Ramos (cell line): ENCODE results near the gene RNF144A.

Experiments
- in situ Hi-C: fragments of 300-500 bp; cut with MboI; formaldehyde crosslinking; loops from one replicate; pipeline ENCODE4 v1.14.3; 2022; ENCODE audit warnings: low sequenced_read_pairs; ENCODE audit not compliant: unreplicated experiment

Gene RNF144A

DNA sequence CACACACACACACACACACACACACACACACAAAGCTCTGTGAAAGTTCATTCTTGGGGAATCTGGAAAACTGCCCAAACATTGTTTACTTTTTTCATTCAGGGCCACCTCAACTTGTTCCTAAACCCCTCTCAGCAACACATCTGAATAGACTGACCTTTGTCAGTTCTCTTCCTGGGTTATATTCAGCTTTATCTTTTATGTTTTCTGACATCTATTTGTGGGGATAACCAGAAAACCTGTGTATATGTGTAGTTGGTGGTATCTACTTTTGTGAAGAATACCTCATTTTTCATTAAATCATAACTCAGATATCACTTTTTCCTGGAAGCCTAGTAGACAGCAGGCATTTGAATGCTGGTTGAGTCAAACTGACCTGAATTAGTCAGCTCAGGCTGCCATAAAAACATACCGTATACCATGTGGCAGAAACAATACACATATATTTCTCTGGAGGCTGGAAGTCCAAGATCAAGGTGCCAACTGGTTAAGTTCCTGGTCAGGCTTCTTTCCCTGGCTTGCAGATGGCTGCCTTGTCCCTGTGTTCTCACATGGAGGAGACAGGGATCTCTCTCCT is 11.0 kb upstream of the RNF144A start:
- in situ Hi-C loops, result no loop called here

DNA sequence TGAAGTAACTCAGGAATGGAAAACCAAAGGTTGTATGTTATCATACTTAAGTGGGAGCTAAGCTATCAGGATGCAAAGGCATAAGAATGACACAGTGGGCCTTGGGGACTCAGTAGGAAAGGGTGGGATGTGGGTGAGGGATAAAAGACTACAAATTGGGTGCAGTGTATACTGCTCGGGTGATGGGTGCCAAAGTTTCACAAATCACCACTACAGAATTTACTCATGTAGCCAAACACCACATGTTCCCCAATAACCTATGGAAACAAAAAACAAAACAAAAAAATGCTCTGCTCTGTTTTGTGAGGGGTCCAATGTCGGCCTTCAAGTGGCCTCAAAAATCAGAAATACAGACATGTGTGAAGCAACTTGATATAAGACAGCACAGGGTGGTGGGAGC is 8.9 kb upstream of the RNF144A start:
- in situ Hi-C loops, result no loop called here

DNA sequence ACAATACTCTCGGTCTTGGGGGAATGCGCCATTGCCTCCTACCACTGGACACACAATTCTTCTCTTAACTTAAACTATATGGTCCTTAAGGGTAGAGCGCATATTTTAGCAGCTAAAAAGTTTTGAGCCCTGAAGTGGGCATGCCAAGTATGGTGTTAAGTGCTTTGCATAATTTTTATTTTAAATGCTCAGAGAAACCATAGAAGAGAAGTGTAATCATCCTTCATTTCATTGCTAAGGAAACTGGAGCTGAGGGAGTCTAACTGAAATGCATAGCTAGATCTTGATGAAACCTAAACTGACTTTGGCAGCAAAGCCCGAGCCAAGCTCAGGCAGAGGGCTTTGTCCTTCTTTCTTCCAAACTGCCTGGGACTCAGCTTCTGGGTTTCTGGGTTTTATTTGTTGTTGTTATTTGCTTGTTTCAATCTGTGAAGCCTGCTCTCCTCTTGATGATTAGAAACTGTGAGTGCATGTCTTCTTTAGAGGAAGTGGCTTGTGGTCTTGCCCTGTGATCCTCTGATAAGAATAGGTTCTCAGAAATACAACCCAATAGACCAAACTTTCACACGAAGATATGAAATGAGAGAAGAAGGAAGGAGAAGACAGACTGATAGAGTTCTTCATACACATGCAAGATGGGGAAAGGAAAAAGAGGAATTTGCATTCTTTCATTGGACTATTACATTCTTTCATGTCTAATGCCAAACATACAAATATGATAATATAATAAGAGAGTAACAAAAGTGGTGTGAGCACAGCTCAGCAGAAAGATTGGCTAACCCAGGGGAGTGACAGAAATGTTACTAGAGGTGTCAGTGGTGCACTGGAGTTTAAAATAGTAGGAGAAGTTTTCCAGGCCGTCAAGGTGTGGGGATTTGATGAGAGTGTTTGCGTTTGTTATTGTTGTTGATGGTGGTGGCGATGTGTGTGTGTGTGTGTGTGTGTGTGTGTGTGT is 7.5 kb upstream of the RNF144A start:
- in situ Hi-C loops, result no loop called here

GRCh38 chr2:6911721-6912120 is 5.5 kb upstream of the RNF144A start:
- in situ Hi-C loops, result no loop called here

GRCh38 chr2:6913415-6914157 is 3.6 kb upstream of the RNF144A start:
- in situ Hi-C loops, result no loop called here

DNA sequence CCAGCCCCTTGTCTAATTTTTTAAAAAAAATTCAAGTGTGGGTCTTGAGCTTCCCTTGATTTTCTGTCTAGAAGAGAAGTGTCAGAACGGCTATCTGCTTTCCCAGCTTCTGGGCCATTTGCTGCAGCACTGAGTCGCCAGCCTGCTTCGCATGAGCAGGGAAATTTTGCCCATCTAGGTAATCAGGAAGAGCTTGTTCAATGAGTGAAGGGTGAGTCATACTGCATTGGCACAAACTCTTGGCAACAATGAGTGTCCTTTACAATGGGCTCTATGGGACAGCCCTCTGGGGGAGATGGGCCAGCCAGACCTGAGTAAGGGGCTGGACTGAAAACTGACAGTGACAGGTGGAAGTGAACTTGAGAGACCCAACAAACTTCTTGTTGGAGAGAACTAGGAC is 2.4 kb upstream of the RNF144A start:
- in situ Hi-C loops, result no loop called here

- in situ Hi-C loops, result no loop called here
These were observed 1.8 kb upstream of the RNF144A start for GRCh38 chr2:6915399-6915798.

DNA sequence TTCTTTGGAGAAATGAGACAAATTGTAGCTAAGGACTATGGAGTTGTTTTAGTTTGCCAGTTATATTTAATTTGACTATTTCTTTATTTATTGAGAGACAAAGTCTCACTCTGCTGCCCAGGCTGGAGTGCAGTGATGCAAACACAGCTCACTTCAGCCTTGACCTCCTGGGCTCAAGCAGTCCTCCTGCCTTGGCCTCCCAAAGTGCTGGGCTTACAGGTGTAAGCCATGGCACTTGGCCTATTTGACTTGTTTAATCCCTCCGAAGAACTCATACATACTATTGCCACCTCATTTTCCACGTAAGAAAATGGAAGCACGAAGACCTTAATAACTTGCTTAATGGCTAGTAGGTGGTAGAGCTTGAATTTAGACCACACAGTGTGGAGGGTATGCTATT is 988 bp upstream of the RNF144A start:
- in situ Hi-C loops, result no loop called here

DNA sequence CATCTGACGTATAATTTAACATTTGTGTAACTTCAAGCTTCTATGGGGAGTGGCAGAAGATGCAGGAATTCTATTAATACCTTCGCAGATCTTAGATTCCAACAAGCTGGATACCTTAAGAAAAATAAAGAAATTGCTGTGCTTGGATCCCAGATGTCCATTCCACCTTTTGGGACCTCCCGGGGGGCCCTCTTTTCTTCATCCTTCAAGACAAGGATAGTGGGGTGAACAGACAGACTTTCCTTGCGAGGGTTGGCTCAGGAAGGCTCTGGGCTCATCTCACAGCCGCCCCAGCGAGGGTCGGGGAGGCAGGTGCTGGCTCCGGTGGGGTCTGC is 509 bp upstream of the RNF144A start:
- in situ Hi-C loops, result no loop called here

GRCh38 chr2:6917761-6918421 is 679 bp downstream of the RNF144A start:
- in situ Hi-C loops, result no loop called here

GRCh38 chr2:6919901-6920742 is 2.9 kb downstream of the RNF144A start:
- in situ Hi-C loops, result no loop called here

DNA sequence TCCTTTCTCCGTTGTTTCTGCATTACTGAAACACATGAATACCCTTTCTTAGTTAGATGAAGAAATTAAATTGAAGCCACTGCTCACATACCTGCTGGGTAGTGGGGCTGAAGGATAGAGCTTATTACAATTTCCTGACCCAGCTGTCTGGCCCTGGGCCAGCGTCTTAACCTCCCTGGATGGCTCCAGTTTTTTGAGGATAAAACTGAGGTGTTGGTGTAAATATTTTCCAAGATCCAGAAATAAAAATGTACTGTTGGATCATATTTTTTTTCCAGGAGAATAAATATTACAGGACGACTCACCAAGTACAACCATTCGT is 3.5 kb downstream of the RNF144A start:
- in situ Hi-C loops, result no loop called here

GRCh38 chr2:6921321-6921922 is 4.2 kb downstream of the RNF144A start:
- in situ Hi-C loops, result no loop called here

- in situ Hi-C loops, result no loop called here
These were observed 5.0 kb downstream of the RNF144A start for GRCh38 chr2:6922201-6922656.

DNA sequence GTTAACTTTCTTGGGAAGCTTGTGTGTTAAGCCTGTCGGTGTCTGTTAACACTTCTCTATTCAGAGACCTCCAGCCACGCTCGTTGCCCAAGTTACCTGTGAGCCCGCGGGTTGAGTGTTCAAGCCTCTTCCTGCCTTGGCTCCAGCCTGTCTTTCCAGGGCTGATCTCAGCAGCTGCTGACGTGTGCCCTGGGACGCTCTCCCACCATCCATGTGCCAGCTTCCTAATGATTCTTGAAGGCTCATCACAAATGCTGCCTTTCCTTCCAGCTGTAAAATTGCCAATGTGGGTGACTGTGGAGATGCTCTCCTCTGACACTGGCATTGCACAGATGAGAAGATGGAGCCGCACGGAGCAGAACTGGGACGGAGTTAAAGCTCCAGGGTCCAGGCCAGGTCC is 6.1 kb downstream of the RNF144A start:
- in situ Hi-C loops, result no loop called here

DNA sequence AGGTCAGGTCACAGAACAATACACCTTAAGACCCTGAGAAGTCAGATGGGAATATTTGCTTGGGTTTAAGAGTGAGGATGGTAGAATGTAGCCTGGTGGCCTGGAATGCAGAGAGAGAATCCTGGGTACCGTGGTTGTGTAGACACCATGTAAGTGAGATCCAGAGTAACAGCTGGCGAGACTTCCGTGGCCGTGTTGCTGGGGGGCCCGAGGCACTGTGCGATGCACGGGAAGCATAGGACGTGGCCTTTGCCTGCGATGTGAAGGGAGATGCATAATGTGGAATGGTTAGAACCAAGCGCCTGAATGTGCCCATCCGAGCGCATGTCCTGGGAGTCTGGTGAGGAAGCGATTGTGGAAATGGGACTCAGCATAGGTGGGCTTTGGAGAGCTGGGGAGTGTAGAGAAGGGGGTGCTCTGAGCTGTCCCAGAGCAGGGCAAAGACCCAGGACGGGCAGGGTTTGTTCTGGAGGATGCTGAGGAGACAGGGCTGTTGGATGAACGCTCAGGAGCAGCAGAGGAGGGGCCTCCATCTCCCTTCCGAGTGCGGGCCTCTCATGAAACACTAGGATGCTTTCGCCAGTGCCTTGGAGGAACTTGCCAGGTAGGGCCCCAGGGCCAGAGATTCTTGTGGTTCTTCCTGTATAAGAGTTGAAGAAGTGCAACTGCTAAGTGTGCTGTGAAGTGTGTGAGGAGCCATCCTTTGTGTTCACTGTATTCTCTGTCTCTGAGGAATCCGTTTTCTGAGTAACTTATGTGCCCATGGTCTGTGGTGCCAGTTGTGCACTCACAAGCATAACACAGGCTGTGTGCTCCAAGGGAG is 7.1 kb downstream of the RNF144A start:
- in situ Hi-C loops, result no loop called here

GRCh38 chr2:6924924-6925409 is 7.8 kb downstream of the RNF144A start:
- in situ Hi-C loops, result no loop called here

DNA sequence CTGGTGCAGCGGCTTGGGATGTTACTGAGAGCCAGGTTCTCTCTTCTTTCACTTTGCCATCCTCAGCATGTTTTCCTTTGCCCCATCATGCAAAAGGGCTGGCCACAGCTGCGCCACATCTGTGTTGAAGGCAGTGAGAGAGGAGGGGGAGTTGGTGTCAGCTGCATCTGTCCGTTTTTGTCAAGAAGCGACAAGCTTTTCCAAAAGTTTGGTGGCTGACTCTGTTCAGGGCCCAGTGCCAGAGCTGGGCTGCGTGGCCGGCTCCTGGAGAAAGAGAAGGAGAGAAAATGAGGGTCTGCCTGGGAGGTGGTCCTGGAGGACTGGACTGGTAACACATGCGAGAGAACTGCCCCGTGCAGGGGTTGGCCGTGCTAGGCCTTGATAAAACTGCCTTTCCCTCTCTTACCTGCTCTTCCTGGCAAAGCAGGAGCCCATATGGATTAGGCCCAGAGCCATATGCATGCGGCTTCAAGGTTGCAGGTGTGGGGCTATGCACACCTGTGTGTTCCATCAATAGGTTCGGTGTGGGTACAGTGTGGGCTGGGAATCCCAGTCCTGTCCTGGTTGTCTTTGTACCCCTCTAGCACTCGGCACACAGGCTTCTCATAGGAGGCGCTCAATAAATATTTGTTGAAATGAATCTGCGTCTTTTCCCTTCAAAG is 9.0 kb downstream of the RNF144A start:
- in situ Hi-C loops, result no loop called here
